ENCODE results near the gene MLF1.
A peak's percentile ranks its signal among the peaks of the same experiment; 100 is the strongest.
"Not testable (repeated sequence)": the region's sequence is repeated elsewhere in the genome, so short reads cannot be mapped to it uniquely, and the experiment has no call there.

Gene MLF1

GRCh38 chr3:158570999-158571702 is at the start of gene MLF1:
Gene MLF1 (plus strand): TSS chr3:158571194. CDS start chr3:158571301, 107 bp downstream.
- peak; percentile 84 for DNase-seq (ENCODE audit: low read depth, low spot score)

GRCh38 chr3:158522221-158523136 is 48.5 kb upstream of the MLF1 start:
- DNase-seq (ENCODE audit: low read depth, low spot score), result no peak

GRCh38 chr3:158528076-158528674 is 42.8 kb upstream of the MLF1 start:
- DNase-seq (ENCODE audit: low read depth, low spot score), result no peak

- no peak for DNase-seq (ENCODE audit: low read depth, low spot score)
These were observed 39.7 kb upstream of the MLF1 start for GRCh38 chr3:158531334-158531733.

GRCh38 chr3:158532099-158532734 is 38.8 kb upstream of the MLF1 start:
- no peak for DNase-seq (ENCODE audit: low read depth, low spot score)

GRCh38 chr3:158535918-158536317 is 35.1 kb upstream of the MLF1 start:
- no peak for DNase-seq (ENCODE audit: low read depth, low spot score)

- DNase-seq (ENCODE audit: low read depth, low spot score), result no peak
These were observed 31.5 kb upstream of the MLF1 start for GRCh38 chr3:158539414-158540014.

- DNase-seq (ENCODE audit: low read depth, low spot score), result no peak
These were observed 30.9 kb upstream of the MLF1 start for GRCh38 chr3:158540066-158540465.

- DNase-seq (ENCODE audit: low read depth, low spot score), result no peak
These were observed 22.3 kb upstream of the MLF1 start for GRCh38 chr3:158548691-158549090.

- DNase-seq (ENCODE audit: low read depth, low spot score), result not testable (repeated sequence)
These were observed 21.1 kb upstream of the MLF1 start for GRCh38 chr3:158549938-158550337.

- DNase-seq (ENCODE audit: low read depth, low spot score), result no peak
These were observed 18.9 kb upstream of the MLF1 start for GRCh38 chr3:158552124-158552523.

GRCh38 chr3:158559504-158559903 is 11.5 kb upstream of the MLF1 start:
- DNase-seq (ENCODE audit: low read depth, low spot score), result no peak

- no peak for DNase-seq (ENCODE audit: low read depth, low spot score)
These were observed 10.0 kb upstream of the MLF1 start for GRCh38 chr3:158560979-158561378.

- no peak for DNase-seq (ENCODE audit: low read depth, low spot score)
These were observed 8.3 kb upstream of the MLF1 start for GRCh38 chr3:158562674-158563073.

GRCh38 chr3:158563076-158563475 is 7.9 kb upstream of the MLF1 start:
- DNase-seq (ENCODE audit: low read depth, low spot score), result no peak

- DNase-seq (ENCODE audit: low read depth, low spot score), result no peak
These were observed 5.9 kb upstream of the MLF1 start for GRCh38 chr3:158565076-158565475.

GRCh38 chr3:158568784-158569183 is 2.2 kb upstream of the MLF1 start:
- no peak for DNase-seq (ENCODE audit: low read depth, low spot score)

GRCh38 chr3:158569794-158570193 is 1.2 kb upstream of the MLF1 start:
- no peak for DNase-seq (ENCODE audit: low read depth, low spot score)

GRCh38 chr3:158571969-158572765 is 1.2 kb downstream of the MLF1 start:
- DNase-seq (ENCODE audit: low read depth, low spot score), result no peak

- no peak for DNase-seq (ENCODE audit: low read depth, low spot score)
These were observed 1.7 kb downstream of the MLF1 start for GRCh38 chr3:158572766-158573060.

GRCh38 chr3:158573714-158574113 is 2.7 kb downstream of the MLF1 start:
- DNase-seq (ENCODE audit: low read depth, low spot score), result no peak
